Dedifferentiated amniotic fluid mesenchymal stem cell (primary cell): Measurements from ENCODE around the gene PUS7.
A peak's percentile ranks its signal among the peaks of the same experiment; 100 is the strongest.
"Not testable (repeated sequence)": the region's sequence is repeated elsewhere in the genome, so short reads cannot be mapped to it uniquely, and the experiment has no call there.

Experiments used
- DNase-seq: peaks from one replicate; pipeline ENCODE4 v3.0.0-alpha.2; 2016; ENCODE audit errors: extremely low spot score

Gene PUS7, protein sequence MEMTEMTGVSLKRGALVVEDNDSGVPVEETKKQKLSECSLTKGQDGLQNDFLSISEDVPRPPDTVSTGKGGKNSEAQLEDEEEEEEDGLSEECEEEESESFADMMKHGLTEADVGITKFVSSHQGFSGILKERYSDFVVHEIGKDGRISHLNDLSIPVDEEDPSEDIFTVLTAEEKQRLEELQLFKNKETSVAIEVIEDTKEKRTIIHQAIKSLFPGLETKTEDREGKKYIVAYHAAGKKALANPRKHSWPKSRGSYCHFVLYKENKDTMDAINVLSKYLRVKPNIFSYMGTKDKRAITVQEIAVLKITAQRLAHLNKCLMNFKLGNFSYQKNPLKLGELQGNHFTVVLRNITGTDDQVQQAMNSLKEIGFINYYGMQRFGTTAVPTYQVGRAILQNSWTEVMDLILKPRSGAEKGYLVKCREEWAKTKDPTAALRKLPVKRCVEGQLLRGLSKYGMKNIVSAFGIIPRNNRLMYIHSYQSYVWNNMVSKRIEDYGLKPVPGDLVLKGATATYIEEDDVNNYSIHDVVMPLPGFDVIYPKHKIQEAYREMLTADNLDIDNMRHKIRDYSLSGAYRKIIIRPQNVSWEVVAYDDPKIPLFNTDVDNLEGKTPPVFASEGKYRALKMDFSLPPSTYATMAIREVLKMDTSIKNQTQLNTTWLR

DNA sequence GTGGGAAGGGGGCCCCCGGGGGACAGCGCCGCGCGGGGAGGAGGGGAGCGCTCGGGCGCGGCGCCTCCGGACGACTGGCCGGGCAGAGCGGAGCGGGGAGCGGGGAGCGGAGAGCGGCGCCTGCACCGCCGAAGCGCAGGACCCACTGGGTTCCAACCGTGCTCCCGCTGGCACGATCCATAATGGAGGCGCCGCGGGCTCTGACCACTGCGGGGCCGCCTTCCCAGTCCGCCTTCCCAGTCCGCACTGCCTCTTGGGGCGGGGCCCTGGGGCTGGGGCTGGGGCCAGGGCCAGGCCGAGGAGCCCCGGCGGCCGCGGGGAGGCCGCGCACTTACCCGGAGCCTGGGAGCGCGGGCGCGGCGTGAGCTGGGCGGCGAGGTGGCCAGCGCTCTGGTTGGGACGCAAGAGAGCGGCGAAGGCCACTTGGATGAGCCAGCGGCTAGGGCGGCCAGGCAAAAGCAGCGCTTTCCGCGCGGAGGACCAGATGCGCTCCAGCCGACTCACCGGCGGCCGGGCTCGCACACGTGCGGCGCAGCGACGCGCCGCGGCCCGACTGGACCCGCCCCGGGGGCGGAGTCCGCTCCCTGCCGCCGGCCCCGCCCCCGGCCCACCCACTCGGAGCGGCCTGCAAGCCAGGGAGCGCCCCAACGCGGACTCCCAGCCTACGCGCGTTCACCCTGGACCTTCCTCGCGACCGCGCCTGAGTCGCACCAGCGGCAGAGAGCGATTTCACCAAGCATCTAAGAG is at the start of gene PUS7:
PUS7 (minus strand) TSS at position 555 of the 747 bp plus-strand sequence. CDS start 13,759 bp downstream, outside the sequence.
- DNase-seq = peak; percentile 63

DNA sequence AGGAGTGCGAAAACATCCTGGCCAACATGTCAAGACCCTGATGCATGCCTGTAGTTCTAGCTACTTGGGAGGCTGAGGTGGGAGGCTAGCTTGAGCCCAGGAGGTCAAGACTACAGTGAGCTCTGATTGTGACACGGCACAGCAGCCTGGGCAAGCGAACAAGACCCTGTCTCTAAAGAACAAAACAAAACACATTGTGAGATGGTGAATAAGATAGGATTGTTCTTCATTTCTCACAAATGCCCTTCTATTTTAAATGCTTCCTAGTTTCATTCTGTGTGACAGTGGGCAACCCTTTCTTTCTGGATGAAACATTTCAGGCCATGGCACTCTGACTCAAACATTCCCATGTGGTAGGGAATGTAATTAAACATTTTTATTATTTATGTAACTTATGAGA is 45.8 kb upstream of the PUS7 start:
- no peak for DNase-seq

DNA sequence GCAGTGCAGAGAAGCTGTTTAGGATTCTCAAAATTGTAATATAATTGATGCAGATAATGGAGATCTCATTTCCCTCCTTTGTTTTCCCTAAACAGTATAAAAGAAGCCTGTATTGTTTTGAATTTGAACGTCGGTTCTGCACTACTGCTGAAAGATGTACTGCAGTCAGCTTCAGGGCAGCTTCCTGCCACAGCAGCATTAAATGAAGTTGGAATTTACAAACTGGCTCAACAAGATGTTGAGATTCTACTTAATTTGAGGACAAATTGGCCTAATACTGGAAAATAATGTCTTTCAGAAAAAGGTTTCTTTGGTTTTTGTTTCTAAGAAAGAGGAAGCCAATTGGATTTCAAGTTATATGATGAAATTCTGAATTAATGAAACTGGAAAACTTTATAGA is 45.0 kb upstream of the PUS7 start:
- no peak for DNase-seq

DNA sequence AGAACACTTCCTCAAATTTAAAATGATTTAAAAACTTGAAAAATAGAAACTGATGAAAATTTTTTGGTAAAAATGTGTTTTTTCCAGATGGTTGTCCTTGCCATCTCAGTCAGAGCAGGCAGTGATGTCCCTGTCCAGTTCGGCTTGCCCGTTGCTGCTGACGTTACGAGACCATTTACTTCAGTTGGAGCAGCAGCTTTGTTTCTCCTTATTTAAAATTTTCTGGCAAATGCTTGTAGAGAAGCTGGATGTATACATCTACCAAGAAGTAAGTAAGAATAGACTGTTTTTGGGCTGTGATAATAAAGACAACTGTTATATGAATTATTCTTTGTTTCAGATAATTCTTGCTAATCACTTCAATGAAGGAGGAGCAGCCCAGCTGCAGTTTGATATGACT is 43.1 kb upstream of the PUS7 start:
- no peak for DNase-seq

DNA sequence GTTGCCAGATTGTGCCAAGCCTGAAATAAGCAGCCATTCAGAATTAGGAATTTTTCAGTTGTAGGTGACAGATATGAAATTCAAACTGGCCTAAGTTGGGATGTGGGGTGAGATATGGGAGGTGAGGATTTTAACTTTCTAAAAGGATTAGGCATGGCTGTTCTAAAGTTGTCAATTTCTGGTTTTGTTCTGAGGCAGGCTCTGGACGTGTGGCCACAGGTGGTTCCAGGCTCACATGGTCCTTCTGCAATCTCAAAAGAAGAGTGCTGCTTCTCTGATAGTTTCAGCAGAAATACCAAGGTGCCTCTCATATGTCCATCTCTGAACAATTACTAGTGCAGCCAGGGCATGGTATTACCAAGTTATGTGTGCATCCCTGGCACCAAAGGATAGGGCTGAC is 37.9 kb upstream of the PUS7 start:
- DNase-seq = no peak

DNA sequence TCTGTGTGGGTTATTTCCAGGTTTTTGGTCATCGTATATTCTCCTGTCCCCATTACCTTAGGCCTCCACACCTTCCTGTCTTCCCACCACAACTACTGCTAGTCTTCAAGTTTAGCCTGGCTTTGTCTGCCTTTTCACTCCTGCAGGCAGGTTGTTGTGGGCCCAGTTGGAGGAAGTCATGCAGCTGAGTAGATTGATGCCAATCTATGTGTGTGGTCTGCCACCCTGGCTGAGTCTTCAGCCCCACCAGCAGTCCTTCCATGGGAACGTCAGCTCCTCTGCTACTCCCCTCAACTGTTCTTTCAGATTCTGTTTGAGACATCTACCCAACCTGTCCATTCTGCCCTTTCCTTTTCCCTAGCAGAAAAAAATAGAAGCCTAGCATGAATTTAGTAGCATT is 16.3 kb upstream of the PUS7 start:
- DNase-seq = no peak

DNA sequence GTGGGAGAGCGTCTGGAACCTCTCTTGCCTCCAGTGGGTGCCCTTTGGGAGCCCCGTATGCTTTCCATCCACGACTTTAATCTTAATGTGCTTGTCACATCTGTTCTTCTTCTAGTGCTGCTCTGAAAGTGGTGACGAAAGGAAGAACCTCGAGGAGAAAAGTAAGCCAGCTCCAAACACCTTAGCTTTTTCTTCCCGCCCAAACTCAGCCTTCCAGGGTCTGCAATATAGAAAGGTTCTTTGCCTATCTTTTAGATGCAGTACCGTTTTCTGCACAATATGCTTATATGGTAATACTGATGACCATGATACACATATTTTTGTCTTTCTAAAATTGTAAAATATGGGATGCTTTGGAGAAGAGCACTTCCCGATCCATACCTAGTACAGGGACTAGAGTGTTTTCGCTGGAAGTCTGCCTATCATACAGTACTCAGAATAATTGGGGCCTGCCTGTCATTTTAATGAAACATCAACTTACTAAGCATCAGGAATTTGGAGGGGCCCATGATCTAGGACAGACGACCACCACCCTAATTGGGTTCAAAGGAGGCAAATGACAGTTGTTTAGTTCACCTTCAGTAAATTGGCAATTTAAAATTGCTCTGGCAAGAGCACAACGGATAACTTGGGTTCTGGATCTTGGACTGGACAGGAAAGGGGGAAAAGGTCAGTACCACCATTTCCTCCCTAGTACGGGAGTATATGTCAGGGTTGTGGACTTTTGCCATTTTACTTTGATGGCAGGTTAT is 10.8 kb upstream of the PUS7 start:
- DNase-seq = no peak

DNA sequence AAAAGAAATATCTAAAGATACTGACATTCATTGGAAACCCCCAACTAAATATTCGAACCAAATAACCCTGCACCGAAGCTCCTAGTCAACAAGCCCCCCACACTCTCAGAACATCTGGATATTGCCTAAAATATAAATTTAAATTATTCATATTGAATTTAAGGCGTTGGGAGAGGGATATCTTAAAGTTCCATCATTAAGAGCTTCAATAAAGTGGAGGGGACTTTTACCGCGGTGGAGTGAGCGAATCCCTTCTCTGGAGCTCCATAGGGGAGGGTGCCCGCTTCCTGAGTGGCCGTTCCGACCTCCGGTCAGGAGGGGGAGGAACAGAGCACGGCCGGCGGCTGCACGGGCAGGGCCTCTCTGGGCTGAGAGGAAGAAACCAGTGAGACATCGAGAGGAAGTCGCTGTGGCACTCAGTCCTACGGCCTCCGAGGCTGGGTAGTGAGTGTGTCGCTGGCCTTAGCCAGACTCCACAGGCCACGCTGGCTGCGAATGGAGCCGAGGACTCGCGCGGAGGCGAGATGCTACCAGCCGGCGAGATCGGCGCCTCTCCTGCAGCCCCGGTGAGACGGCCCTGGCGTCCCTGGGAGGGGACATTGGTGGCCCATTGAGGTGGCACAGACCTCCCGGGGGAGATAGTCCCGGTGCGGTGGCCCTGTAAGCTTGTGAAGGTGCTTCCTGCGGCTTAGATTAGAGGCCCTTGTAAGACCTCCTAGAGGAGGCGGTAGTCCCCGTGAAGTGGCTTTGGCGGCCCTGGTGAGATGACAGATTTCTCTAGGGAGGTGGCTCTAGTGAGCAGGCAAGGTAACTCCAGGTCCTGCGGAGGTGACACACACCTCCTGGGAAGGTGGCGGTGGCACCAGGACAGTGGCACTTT is 10.0 kb upstream of the PUS7 start, which contains the start of gene RINT1:
RINT1 (plus strand) TSS at position 410 of the 880 bp plus-strand sequence; CDS start at position 525, 115 bp downstream.
- peak; percentile 87 for DNase-seq

DNA sequence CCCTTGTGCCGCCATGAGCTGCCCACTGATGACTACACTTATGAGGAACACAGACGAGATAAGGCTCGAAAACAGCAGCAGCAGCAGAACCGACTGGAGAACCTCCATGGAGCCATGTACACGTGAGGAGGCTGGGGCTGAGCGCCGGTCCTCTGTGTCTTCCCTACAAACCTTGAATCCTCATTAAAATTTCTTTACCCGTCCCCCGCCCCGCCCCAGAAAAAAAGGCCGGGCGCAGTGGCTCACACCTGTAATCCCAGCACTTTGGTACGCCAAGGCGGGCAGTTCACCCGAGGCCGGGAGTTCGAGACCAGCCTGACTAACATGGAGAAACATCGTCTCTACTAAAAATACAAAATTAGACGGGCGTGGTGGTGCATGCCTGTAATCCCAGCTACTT is 8.5 kb upstream of the PUS7 start:
- no peak for DNase-seq

DNA sequence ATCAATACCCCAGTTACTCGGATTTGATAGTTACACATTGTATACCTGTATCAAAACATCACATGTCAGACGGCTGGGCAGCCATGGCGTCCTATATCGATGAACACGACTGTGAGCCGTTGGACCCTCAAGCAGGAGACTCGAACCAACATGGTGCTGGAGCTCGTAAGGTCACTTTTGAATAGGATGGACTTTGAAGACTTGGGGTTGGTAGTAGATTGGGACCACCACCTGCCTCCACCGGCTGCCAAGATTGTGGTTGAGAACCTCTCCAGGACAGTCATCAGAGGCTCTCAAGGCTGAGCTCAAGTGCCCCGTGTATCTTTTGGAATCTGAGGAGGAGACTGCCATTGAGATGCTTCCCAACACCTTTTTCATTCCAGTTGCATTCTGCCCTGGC is 8.1 kb upstream of the PUS7 start:
- DNase-seq = no peak

DNA sequence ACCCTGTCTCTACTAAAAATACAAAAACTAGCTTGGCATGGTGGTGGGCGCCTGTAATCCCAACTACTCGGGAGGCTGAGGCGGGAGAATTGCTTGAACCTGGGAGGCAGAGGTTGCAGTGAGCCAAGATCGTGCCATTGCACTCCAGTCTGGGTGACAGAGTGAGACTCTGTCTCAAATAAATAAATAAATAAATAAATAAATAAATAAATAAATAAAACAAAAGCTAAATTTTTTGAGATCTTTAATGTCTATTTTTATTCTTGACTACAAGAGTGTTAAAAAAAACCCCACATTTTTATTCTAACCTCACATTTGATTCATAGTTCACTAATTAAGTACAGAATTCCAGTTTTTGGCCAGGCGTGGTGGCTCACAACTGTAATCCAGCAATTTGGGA is 5.7 kb upstream of the PUS7 start:
- not testable (repeated sequence) for DNase-seq

DNA sequence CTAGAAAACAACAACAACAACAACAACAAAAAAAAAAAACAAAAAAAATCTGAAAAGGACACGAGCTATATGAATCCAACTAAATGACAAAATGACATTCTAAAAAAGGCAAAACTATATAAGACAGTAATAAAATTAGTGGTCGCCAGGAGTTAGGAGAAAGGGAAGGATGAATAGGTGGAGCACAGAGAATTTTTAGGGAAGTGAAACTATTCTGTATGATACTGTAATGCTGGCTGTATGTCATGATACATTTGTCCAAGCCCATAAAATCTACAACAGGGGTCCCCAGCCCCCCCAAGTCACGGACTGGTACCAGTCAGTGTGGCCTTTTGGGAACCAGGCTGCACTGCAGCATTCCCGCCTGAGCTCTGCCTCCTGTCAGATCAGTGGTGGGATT is 2.8 kb upstream of the PUS7 start:
- DNase-seq = no peak

DNA sequence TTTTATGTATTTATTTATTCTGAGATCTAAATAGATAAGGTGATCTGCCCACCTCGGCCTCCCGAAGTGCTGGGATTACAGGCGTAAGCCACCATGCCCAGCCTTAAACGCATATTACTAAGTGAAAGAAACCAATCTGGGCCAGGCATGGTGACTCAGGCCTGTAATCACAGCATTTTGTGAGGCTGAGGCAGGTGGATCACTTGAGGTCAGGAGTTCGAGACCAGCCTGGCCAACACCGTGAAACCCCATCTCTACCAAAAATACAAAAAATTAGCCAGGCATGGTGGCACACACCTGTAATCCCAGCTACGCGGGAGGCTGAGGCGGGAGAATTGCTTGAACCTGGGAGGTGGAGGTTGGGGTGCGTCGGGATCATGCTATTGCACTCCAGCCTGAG is 2.4 kb upstream of the PUS7 start:
- not testable (repeated sequence) for DNase-seq

DNA sequence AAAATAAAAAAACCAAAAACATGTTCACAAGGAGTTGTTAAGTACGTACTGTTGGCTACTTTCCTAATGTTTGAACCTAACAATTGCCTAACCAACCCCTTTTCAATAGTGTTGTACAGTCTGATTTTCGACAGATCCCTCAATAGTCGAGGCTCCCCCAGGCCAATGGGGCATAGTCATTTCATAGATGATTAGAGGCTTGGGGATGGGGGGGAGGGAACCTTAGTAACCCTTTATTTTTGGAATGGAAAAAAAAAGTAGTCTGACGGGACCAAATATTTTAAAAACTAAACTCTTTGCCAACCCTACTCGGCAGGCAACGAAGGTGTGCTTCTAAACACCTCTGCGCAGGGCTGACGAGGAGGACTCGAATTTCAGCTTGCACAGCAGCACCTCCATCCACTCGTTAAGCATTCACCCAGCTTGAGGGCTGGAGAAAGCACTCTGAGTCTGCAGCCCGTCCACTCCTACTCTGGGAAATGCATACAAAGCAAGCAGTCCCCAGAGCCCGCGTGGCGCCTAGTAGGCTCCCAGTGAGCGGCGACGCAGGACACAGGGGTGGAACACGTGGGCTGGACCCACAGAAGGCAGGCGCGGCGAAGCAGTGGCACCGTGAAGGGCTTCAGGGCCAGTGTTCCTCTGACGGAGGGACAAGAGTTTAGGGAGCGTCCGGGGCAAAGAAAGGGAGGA is 899 bp downstream of the PUS7 start:
- DNase-seq = peak; percentile 44

DNA sequence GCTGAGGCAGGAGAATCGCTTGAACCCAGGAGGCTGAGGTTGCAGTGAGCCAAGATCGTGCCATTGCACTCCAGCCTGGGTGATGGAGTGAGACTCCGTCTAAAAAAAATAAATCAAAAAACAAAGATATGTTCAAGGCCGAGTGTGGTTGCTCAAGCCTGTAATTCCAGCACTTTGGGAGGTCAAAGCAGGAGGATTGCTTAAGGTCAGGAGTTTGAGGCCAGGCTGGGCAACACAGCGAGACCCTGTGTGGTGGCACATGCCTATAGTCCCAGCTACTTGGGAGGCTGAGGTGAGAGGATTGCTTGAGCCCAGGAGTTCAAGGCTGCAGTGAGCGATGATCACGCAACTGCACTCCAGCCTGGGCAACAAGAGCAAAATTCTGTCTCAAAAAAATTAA is 1.5 kb downstream of the PUS7 start:
- not testable (repeated sequence) for DNase-seq

DNA sequence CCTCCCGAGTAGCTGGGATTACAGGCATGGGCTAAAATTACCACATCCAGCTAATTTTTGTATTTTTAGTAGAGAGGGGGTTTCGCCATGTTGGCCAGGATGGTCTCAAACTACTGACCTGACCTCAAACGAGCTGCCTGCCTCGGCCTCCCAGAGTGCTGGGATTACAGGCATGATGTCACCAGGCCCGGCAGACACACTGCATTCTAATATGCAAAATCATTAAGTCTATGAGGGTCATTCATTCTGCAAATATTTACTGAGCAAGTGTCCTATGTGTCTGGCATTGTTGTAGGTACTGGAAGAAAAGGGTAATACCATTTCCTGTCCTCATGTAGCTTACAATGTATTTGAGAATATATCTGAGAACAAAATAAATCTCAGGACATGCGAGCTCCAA is 2.7 kb downstream of the PUS7 start:
- no peak for DNase-seq

DNA sequence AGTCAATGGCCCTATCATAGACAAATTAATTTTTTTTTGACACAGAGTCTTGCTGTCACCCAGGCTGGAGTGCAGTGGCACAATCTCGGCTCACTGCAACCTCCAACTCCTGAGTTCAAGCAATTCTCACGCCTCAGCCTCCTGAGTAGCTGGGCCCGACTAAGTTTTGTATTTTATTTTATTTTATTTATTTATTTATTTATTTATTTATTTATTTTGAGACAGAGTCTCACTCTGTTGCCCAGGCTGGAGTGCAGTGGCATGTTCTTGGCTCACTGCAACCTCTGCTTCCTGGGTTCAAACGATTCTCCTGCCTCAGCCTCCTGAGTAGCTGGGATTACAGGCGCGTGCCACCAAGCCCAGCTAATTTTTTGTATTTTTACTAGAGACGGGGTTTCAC is 6.5 kb downstream of the PUS7 start:
- not testable (repeated sequence) for DNase-seq

DNA sequence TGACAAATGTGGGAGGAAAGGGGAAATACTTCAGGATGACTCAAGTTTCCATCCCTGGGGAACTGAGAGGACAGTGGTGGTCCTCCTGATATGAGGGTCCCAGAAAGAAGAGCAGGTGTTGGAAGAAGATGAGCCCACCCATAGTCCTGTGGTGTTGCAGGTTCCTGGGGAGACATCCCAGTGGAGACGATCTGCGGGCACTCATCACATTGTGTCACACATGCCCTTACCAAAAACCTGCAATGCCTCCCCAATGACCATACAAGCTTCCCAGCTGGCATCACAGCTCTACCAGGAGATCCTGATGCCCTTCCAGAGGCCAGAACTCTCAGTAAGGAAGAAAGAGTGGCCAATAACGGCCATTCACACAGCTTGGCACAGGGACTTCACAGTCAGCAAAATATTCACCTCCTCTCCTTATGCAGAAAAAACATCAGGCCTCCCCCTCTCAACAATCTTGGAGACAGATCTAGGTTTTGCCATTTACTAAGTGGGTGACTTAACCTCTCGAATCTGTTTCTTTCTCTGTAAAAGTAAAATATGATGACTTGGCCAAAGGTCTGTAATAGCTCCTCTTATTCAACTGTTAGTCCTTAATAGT is 9.0 kb downstream of the PUS7 start:
- no peak for DNase-seq

DNA sequence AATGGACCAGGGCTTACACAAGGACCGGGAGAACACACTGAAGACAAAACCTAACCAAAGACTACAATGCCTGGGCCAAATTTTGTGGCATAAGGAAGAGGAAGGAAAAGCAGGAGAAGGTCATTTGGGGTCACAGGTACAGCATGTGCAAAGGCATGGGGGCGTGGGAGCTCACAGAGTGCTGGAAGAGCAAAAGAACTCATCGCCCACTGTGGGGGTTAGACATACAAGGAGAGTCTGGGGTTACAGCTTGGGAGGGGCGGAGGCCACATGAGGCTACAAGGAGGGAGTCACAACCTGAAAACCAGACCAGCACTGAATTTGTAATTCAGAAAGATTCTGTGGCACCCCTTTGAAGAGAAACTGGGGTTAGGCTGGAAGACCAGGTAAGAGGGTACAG is 9.7 kb downstream of the PUS7 start:
- no peak for DNase-seq

DNA sequence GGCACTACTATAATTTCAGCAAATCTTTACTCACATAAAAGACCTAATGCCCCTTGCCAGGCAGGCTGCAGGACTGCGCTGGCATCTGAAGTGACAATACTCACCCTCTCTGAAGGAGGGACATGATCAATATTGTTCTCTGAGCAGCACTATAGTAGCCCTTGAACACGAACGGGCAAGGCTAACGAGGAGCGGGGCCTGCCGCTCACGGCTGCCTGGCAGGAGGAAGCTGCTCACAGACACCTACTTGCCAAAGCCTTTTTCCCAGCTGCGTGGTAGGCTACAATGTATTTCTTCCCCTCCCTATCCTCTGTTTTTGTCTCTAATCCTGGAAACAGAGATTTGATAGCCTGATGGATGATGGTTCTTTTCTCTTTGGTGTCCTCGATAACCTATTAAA is 19.9 kb downstream of the PUS7 start:
- no peak for DNase-seq
